GM12878 (cell line): Measurements from ENCODE around the gene PCK2. TPM values are rescaled to one million over a fixed set of nuclear protein-coding genes. Genes with fewer than 3 reads are reported as not detected.

Experiments used
- ATAC-seq: fragments of 200-7000 bp; cut with Tn5 transposase; 3 replicates; pipeline ENCODE4 v1.9.1; 2020; ENCODE audit warnings: mild to moderate bottlenecking, moderate library complexity
- BruUV-seq: library from RNA; stranded (reverse); fragments of 400-500 nt; replicated peaks from 2 replicates; lab custom pipeline; 2021; lab: Mats Ljungman, UMichigan
- CTCF ChIA-PET: fragments of 300-600 bp; sonication (Branson Sonifier 250); formaldehyde crosslinking; extraction: SDS; loops from one replicate; lab custom pipeline; 2021; ENCODE audit warnings: inconsistent platforms; lab: Yijun Ruan, JAX
- POLR2A ChIA-PET: fragments of 350-600 bp; formaldehyde crosslinking; extraction: SDS; loops from one replicate; lab custom pipeline; 2021; ENCODE audit warnings: inconsistent platforms; lab: Charles Lee
- RAD21 ChIA-PET: fragments of 300-600 bp; sonication (Branson Sonifier 250); formaldehyde crosslinking; loops from one replicate; lab custom pipeline; 2023; ENCODE audit warnings: antibody characterized with exemption; ENCODE audit not compliant: unreplicated experiment; lab: Charles Lee
- SMC1A ChIA-PET: fragments of 300-600 bp; sonication (Branson Sonifier 250); formaldehyde crosslinking; loops from one replicate; lab custom pipeline; 2023; ENCODE audit not compliant: unreplicated experiment, uncharacterized antibody; lab: Charles Lee
- DNase-seq: peaks from one replicate; pipeline ENCODE4 v3.0.0-alpha.2; 2011; ENCODE audit warnings: low read depth, low spot score
- FAIRE-seq: peaks from 3 replicates; lab custom pipeline; 2011; peaks lifted over from hg19 to GRCh38; lab: Jason Lieb, UNC
- H2AFZ ChIP-seq: 2 replicates; pipeline ENCODE4 v1.6.0; 2011; ENCODE audit warnings: low read depth, low read length, control low read depth; ENCODE audit not compliant: control insufficient read depth
- H3K27ac ChIP-seq: 2 replicates; pipeline ENCODE4 v1.5.1; 2011; ENCODE audit warnings: control low read depth; ENCODE audit not compliant: control insufficient read depth, insufficient read depth
- H3K27me3 ChIP-seq, 2 experiments: replicated peaks in 1 of 2; 2 replicates each; pipeline versions ENCODE4 v1.6.0 to v1.6.1; 2011; ENCODE audit warnings: low read length in 1 of 2; ENCODE audit not compliant: control insufficient read depth in 2 of 2, insufficient read depth in 2 of 2
- H3K36me3 ChIP-seq, 2 experiments: 2 replicates each; pipeline ENCODE4 v1.5.1; 2011; ENCODE audit warnings: low read length in 1 of 2; ENCODE audit not compliant: control insufficient read depth in 2 of 2, insufficient read depth in 2 of 2
- H3K4me1 ChIP-seq: 2 replicates; pipeline ENCODE4 v1.6.1; 2011; ENCODE audit warnings: mild to moderate bottlenecking, low read length, moderate library complexity, mixed read lengths; ENCODE audit not compliant: control insufficient read depth, insufficient read depth
- H3K4me2 ChIP-seq: 2 replicates; pipeline ENCODE4 v1.6.0; 2011; ENCODE audit warnings: control low read depth; ENCODE audit not compliant: control insufficient read depth, insufficient read depth
- H3K4me3 ChIP-seq: fragments of 200-600 bp; sonication (generic); 2 replicates; pipeline ENCODE4 v1.5.1; 2016
- H3K79me2 ChIP-seq: 2 replicates; pipeline ENCODE4 v1.6.0; 2011; ENCODE audit warnings: low read length; ENCODE audit not compliant: control insufficient read depth, insufficient read depth
- H3K9ac ChIP-seq: 2 replicates; pipeline ENCODE4 v1.8.0; 2011; ENCODE audit warnings: low read length, control low read depth, mixed read lengths; ENCODE audit not compliant: control insufficient read depth, insufficient read depth
- H3K9me3 ChIP-seq: replicated peaks from 3 replicates; pipeline ENCODE4 v1.5.1; 2011; ENCODE audit warnings: mild to moderate bottlenecking, low read length; ENCODE audit not compliant: control insufficient read depth, insufficient read depth
- H4K20me1 ChIP-seq: 2 replicates; pipeline ENCODE4 v1.6.0; 2011; ENCODE audit not compliant: control insufficient read depth, insufficient read depth
- ATF7 ChIP-seq: fragments of 450-650 bp; IDR thresholded peaks from 2 replicates; pipeline ENCODE4 v1.6.1; 2016; ENCODE audit warnings: low read depth, mild to moderate bottlenecking
- CEBPB ChIP-seq, 2 experiments: fragments of 150-350 bp in 1 of 2; IDR thresholded peaks; 2 replicates each; pipeline ENCODE4 v1.6.1; 2012 to 2014; ENCODE audit warnings: low read depth in 2 of 2, low read length in 2 of 2, borderline replicate concordance in 1 of 2, inconsistent platforms in 1 of 2
- IKZF2 ChIP-seq, 2 experiments: fragments of 450-650 bp; IDR thresholded peaks; 2 replicates each; pipeline ENCODE4 v1.6.1; 2017; ENCODE audit warnings: mild to moderate bottlenecking in 2 of 2, moderate library complexity in 2 of 2
- MTA2 ChIP-seq: fragments of 450-650 bp; IDR thresholded peaks from 2 replicates; pipeline ENCODE4 v1.6.1; 2016; ENCODE audit warnings: low read depth, mild to moderate bottlenecking, moderate library complexity
- SMARCA5 ChIP-seq: fragments of 450-650 bp; IDR thresholded peaks from 2 replicates; pipeline ENCODE4 v1.6.1; 2017; ENCODE audit warnings: mild to moderate bottlenecking
- SPI1 ChIP-seq: IDR thresholded peaks from 2 replicates; pipeline ENCODE4 v1.6.1; 2011; ENCODE audit warnings: low read depth, mild to moderate bottlenecking, low read length, moderate library complexity, borderline replicate concordance; ENCODE audit not compliant: insufficient read depth
- WGBS: methylation state at CpG from one replicate; pipeline ENCODE4 v1.1.6; 2016; ENCODE audit warnings: low lambda C conversion rate; ENCODE audit not compliant: insufficient replicate concordance, insufficient coverage; ENCODE audit errors: missing lambda C conversion rate; 5-methylcytosine and 5-hydroxymethylcytosine counted together
- in situ Hi-C: fragments of 300-500 bp; cut with MboI; formaldehyde crosslinking; loops from 9 replicates; pipeline ENCODE4 v1.14.3; 2018; ENCODE audit warnings: mixed read lengths
- intact Hi-C: fragments of 100-400 bp; cut with micrococcal nuclease; formaldehyde crosslinking; loops from one replicate; pipeline ENCODE4 v1.14.2; 2022; ENCODE audit not compliant: unreplicated experiment
- polyA plus RNA-seq, 11 experiments: library from polyadenylated mRNA; depleted of rRNA in 4 of 11; unstranded in 6 of 11; stranded (reverse) in 5 of 11; fragments of >200 nt; fragmentation: Nextera tagmentation in 4 of 11; fragmentation: Illumina TruSeq in 1 of 11; extraction: Ambion mirVana in 4 of 11; extraction: Trizol in 1 of 11; gene quantifications; 1 replicate in 1 of 11; 2 replicates in 10 of 11; pipeline versions ENCODE4 v1.2.1 to v1.2.3, GENCODE V29; 2011 to 2016; ENCODE audit warnings: inconsistent platforms in 2 of 11, missing spikeins in 2 of 11, low read depth in 1 of 11
- total RNA-seq, 4 experiments: library from RNA; depleted of rRNA in 3 of 4; stranded (reverse); fragments of >200 nt in 3 of 4; fragmentation: Illumina TruSeq in 1 of 4; extraction: Trizol in 1 of 4; gene quantifications; 2 replicates each; pipeline versions ENCODE4 v1.2.1 to v1.2.3, GENCODE V29; 2013 to 2021

The PCK2 gene
- total and polyA plus RNA-seq, 10 of the 15 experiments (the other 5 are each of a cell fraction or from before 2014, with no cell fraction given), result 6.6 to 110 (median 44.6) TPM

- Histone ChIP-seq H3K4me3 (0 out of 2 replicates have a peak overlapping the region, but pooled peaks have one; percentile 6), H4K20me1 (no peaks in the 10 kb centered on the region), H3K4me1 (peaks cover 24% of the 10 kb centered on the region), H3K79me2 (no peaks in the 10 kb centered on the region), H3K27ac (0 out of 2 replicates have a peak overlapping the region, but pooled peaks have one; percentile 9), H3K4me2 (peak overlapping the region; percentile 57), H2AFZ (peak overlapping the region; percentile 35), H3K9ac (no peak overlapping the region), H3K27me3 (no peaks in the 10 kb centered on the region), H3K36me3 (no peaks in the 10 kb centered on the region), H3K9me3 (no peaks in the 10 kb centered on the region)
- ATAC-seq (peak; percentile 85), DNase-seq (no peak), FAIRE-seq (peak; percentile 83)
- in situ Hi-C loops, result no loop called here
- peak in 1 of 2 experiments; percentile 17; a peak in 1 of 4 replicates for TF ChIP-seq IKZF2 (IDR thresholded peaks at IDR 0.05)
- peak; percentile 34; the same call in 1 of the 2 replicates for TF ChIP-seq ATF7
- no peak for TF ChIP-seq CEBPB (IDR thresholded peaks at IDR 0.05; ENCODE audit: borderline replicate concordance in 1 of 2, low read depth in 2 of 2, low read length in 2 of 2)
- TF ChIP-seq MTA2, result 0 out of 2 replicates have a peak, but pooled peaks have one; percentile 19
- no peak for TF ChIP-seq SMARCA5
- TF ChIP-seq SPI1, result peak; percentile 61
- ChIA-PET RAD21 (interaction anchor here (0.7 to 1.3 kb wide), 5 partner anchors 9 to 33 kb away, joined by 3 to 5 read pairs (median 4); partner anchors contain the start of gene PCK2), CTCF (interaction anchor here (0.9 to 6.1 kb wide), 5 partner anchors 14 to 33 kb away, joined by 6 to 33 read pairs (median 8); no protein-coding TSS in a partner anchor), SMC1A (interaction anchor here (1.0 to 2.4 kb wide), 5 partner anchors 14 to 33 kb away, joined by 6 to 10 read pairs (median 7); partner anchors contain the start of gene PCK2), POLR2A (interaction anchor here (0.6 to 2.0 kb wide), 6 partner anchors 13 to 257 kb away, joined by 3 to 4 read pairs (median 3); no protein-coding TSS in a partner anchor)
- BruUV-seq, result no TSS peak
- intact Hi-C loops, result no loop called here
- WGBS, result 43% methylated on average over 11 of the region's 11 CpGs
Measured at GRCh38 chr14:24075485-24076301, 18.4 kb upstream of the PCK2 start.
